Measurements from ENCODE around the gene UNC5C.

UNC5C gene

GRCh38 chr4:95540227-95540626, 8.5 kb downstream of the UNC5C start (continued):
- no peak for TF ChIP-seq ZNF626 (tag by site-specific recombination; IDR thresholded peaks at IDR 0.05)
- TF ChIP-seq ZBTB48 (tag by site-specific recombination; IDR thresholded peaks at IDR 0.05): 0 out of 2 replicates have a peak, but pooled peaks have one; percentile 16
- no peak for TF ChIP-seq GLI4 (tag by site-specific recombination; IDR thresholded peaks at IDR 0.05)
- no peak for TF ChIP-seq ZNF623 (tag by site-specific recombination; IDR thresholded peaks at IDR 0.05)
- peak; percentile 51 for TF ChIP-seq ZIC2 (tag by site-specific recombination; IDR thresholded peaks at IDR 0.05)

GRCh38 chr4:95539106-95539505, 9.7 kb downstream of the UNC5C start:
- ChIA-PET POLR2A (no interaction called here), CTCF (no interaction called here)
- Histone ChIP-seq H3K36me3 (ENCODE audit: control insufficient read depth in 2 of 2, insufficient read depth in 1 of 2, low read length in 2 of 2) (no peaks in the 10 kb centered on the region), H3K27ac (ENCODE audit: extremely low read depth, low read depth, low read length) (no peak overlapping the region), H3K4me3 (ENCODE audit: low read depth, low read length) (no peak overlapping the region), H3K9me3 (ENCODE audit: control insufficient read depth, insufficient read depth, low read depth, low read length) (no peaks in the 10 kb centered on the region), H3K4me1 (ENCODE audit: control insufficient read depth, insufficient read depth, low read length) (peaks cover 24% of the 10 kb centered on the region)
- TF ChIP-seq ZNF76 (tag by site-specific recombination; IDR thresholded peaks at IDR 0.05; ENCODE audit: borderline replicate concordance, low read depth): no peak
- TF ChIP-seq ZNF157 (tag by site-specific recombination; IDR thresholded peaks at IDR 0.05): no peak
- TF ChIP-seq ZNF544 (tag by site-specific recombination; IDR thresholded peaks at IDR 0.05): no peak
- TF ChIP-seq ZNF133 (tag by site-specific recombination; IDR thresholded peaks at IDR 0.05): no peak
- peak; percentile 58; the same call in 1 of the 2 replicates for TF ChIP-seq TRIM28 (IDR thresholded peaks at IDR 0.05; ENCODE audit: borderline replicate concordance, low read length)
- no peak for TF ChIP-seq ZFP37 (tag by site-specific recombination; IDR thresholded peaks at IDR 0.05)
- TF ChIP-seq PRDM6 (tag by site-specific recombination; IDR thresholded peaks at IDR 0.05): 0 out of 2 replicates have a peak, but pooled peaks have one; percentile 17
- TF ChIP-seq SP3 (tag by site-specific recombination; IDR thresholded peaks at IDR 0.05): no peak
- no peak for TF ChIP-seq ZNF266 (tag by site-specific recombination; IDR thresholded peaks at IDR 0.05; ENCODE audit: low read depth)

- Histone ChIP-seq H3K27ac (ENCODE audit: extremely low read depth, low read depth, low read length) (no peak overlapping the region), H3K4me1 (ENCODE audit: control insufficient read depth, insufficient read depth, low read length) (peaks cover 28% of the 10 kb centered on the region), H3K9me3 (ENCODE audit: control insufficient read depth, insufficient read depth, low read depth, low read length) (no peaks in the 10 kb centered on the region), H3K4me3 (ENCODE audit: low read depth, low read length) (no peak overlapping the region), H3K36me3 (ENCODE audit: control insufficient read depth in 2 of 2, insufficient read depth in 1 of 2, low read length in 2 of 2) (no peaks in the 10 kb centered on the region)
- TF ChIP-seq ZBTB26 (tag by site-specific recombination; optimal IDR thresholded peaks at IDR 0.05) (no peak), ZNF561 (tag by site-specific recombination; IDR thresholded peaks at IDR 0.05; ENCODE audit: borderline replicate concordance) (peak; percentile 41; the same call in 1 of the 2 replicates), FEZF1 (tag by site-specific recombination; IDR thresholded peaks at IDR 0.05) (peak; percentile 44; the same call in 1 of the 2 replicates), PRDM6 (tag by site-specific recombination; IDR thresholded peaks at IDR 0.05) (peak; percentile 89), GLI2 (tag by site-specific recombination; IDR thresholded peaks at IDR 0.05; ENCODE audit: borderline replicate concordance, low read depth) (no peak)
- POLR2A ChIA-PET: interaction anchor here (0.9 kb wide), 1 partner anchor 11 kb away, joined by 4 read pairs; the partner anchor contains the start of gene UNC5C
- CTCF ChIA-PET: interaction anchor here (1.7 kb wide), 1 partner anchor 11 kb away, joined by 4 read pairs; the partner anchor contains the start of gene UNC5C
These were observed 10.8 kb downstream of the UNC5C start for GRCh38 chr4:95537863-95538488.

Data from HEK293 (cell line).